HCT116 (cell line): Measurements from ENCODE around the gene PPP1R14B.

Source experiments
- CTCF ChIP-seq, 3 experiments: fragments of 200-600 bp in 1 of 3; sonication (generic) in 1 of 3; IDR thresholded peaks in 2 of 3; conservative IDR thresholded peaks in 1 of 3; 2 replicates each; pipeline ENCODE4 v1.5.1; 2012 to 2017; ENCODE audit warnings: low read depth in 2 of 3, low read length in 2 of 3, antibody characterized with exemption in 1 of 3, borderline replicate concordance in 1 of 3, control low read depth in 1 of 3, mild to moderate bottlenecking in 1 of 3, mixed read lengths in 1 of 3, mixed run types in 1 of 3, moderate library complexity in 1 of 3; ENCODE audit not compliant: insufficient read depth in 1 of 3
- EGR1 ChIP-seq: IDR thresholded peaks from 2 replicates; pipeline ENCODE4 v1.6.1; 2012; ENCODE audit warnings: low read depth
- ELF1 ChIP-seq: IDR thresholded peaks from 2 replicates; pipeline ENCODE4 v1.6.1; 2012; ENCODE audit warnings: low read depth, borderline replicate concordance
- JUND ChIP-seq: IDR thresholded peaks from 2 replicates; pipeline ENCODE4 v1.6.1; 2012
- MAX ChIP-seq: IDR thresholded peaks from 2 replicates; pipeline ENCODE4 v1.6.1; 2012
- POLR2A ChIP-seq: IDR thresholded peaks from 2 replicates; pipeline ENCODE4 v1.7.0; 2011; ENCODE audit warnings: borderline replicate concordance; ENCODE audit not compliant: insufficient read depth, insufficient read length; ENCODE audit errors: extremely low read depth
- RAD21 ChIP-seq: IDR thresholded peaks from 2 replicates; pipeline ENCODE4 v1.6.1; 2012; ENCODE audit warnings: low read depth, mild to moderate bottlenecking
- REST ChIP-seq: IDR thresholded peaks from 2 replicates; pipeline ENCODE4 v1.6.1; 2012; ENCODE audit warnings: low read depth
- SIN3A ChIP-seq: IDR thresholded peaks from 2 replicates; pipeline ENCODE4 v1.6.1; 2012; ENCODE audit warnings: low read depth
- SP1 ChIP-seq: IDR thresholded peaks from 2 replicates; pipeline ENCODE4 v1.6.1; 2012; ENCODE audit warnings: low read depth
- YY1 ChIP-seq: IDR thresholded peaks from 2 replicates; pipeline ENCODE4 v1.6.1; 2011; ENCODE audit warnings: low read length, low read depth, moderate library complexity, mild to moderate bottlenecking; ENCODE audit not compliant: insufficient replicate concordance; ENCODE audit errors: extremely low read depth
- ZNF274 ChIP-seq: fragments of 200-500 bp; sonication (Bioruptor generic); IDR thresholded peaks from 2 replicates; pipeline ENCODE4 v1.6.1; 2014; ENCODE audit warnings: mild to moderate bottlenecking, low read depth, low read length, inconsistent platforms

- TF ChIP-seq MAX: no peak
- no peak for TF ChIP-seq EGR1
- no peak for TF ChIP-seq SP1
- TF ChIP-seq CTCF (IDR thresholded peaks at IDR 0.05 in 2 of 3, conservative IDR thresholded peaks at IDR 0.05 in 1 of 3; ENCODE audit: borderline replicate concordance in 1 of 3, insufficient read depth in 1 of 3, low read depth in 2 of 3, low read length in 2 of 3): no peak
- no peak for TF ChIP-seq REST
- no peak for TF ChIP-seq POLR2A
- no peak for TF ChIP-seq YY1
- TF ChIP-seq JUND: no peak
- no peak for TF ChIP-seq ZNF274
- TF ChIP-seq RAD21: no peak
- no peak for TF ChIP-seq SIN3A
- no peak for TF ChIP-seq ELF1
Measured at GRCh38 chr11:64210301-64211020, 36.3 kb downstream of the PPP1R14B start.
